ENCODE measurements around the gene AJM1. TPM values are rescaled to one million over a fixed set of nuclear protein-coding genes. Genes with fewer than 3 reads are reported as not detected.

AJM1 gene
- total RNA-seq, 1 experiment from 2014 or later: 0.11 TPM

DNA sequence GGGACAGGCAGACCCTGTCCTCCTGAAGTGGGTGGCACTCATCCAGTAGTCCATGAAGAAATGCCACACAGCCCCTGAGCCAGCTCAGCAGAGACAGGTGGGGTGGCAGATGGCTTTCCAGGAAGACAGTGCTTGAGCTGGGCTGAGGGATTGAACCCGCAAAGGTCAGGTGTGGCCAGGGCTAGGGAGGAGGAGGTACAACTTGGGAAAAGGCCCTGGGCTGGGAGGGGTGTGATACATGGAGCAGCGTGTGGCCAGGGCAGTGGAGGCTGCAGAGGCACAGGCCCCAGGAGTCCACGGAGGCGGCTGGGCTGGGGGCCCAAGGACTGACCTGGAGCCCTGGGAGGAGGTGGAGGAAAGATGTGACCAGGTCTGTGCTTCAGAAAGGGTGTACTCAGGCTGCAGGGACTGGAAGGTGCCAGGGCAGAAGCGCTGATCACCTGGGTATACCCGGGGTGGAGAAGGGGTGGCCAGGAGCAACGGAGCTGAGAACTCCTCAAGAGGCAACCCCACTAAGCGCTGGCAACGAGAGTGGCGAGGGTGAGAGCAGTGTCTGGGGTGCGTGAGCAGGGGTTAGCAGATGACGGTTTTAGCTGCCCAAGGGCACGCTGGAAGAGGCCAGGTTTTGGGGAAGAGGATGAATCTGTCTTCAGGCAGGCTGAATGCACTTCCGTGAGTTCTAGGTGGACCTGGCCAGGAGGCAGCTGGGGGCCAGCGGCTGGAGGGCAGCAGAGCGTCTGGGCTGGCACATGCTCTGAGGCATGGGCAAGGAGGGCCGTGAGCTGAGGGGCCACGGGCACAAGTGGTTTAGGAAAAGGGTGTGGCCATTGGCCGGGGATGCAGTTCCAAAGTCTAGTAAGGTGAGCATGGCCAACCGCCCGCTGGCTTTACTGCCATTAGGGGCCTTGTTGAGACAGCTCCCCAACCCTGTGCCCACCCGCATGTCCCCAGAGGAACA is 38.4 kb upstream of the AJM1 start:
- Histone ChIP-seq H3K27me3 (replicated peaks) (peaks cover 32% of the 10 kb centered on the region), H3K9me3 (replicated peaks) (no peaks in the 10 kb centered on the region), H3K36me3 (peaks cover 7% of the 10 kb centered on the region), H3K4me3 (no peak overlapping the region), H3K27ac (no peak overlapping the region), H3K4me1 (replicated peaks) (peaks cover 9% of the 10 kb centered on the region)
- DNase-seq (ENCODE audit: low read depth in 1 of 2, low spot score in 2 of 2): peak in 1 of 2 experiments; percentile 40

DNA sequence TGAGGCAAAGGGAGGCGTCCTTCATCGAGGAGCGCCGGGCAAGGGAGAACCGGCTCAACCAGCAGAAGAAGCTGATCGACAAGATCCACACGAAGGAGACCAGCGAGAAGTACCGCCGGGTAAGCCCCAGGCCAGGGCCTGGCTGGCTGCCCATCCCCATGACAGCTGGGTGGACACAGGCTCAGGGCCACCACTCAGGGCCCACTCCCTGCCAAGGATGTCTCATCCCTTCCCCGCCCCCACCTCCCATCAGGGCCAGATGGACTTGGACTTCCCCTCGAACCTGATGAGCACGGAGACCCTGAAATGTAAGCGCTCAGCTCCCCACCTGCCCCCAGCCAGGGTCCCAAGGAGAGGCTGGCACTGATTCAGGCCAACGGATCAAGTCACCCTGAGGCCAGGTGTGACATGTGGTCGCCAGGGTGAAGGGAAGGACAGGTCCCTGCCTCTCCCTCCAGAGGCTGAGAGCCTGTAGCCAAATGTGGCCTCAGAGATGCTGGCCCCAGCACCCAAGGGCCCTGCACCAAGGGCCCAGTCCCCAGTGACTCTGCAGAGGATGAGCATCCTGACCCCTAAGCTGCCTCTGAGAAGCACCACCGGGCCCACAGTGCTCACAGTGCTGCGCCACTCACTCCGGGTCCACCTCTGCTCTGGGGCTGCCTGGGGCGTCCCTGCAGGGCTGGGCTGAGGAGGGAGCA is 37.6 kb upstream of the AJM1 start:
- H3K27ac ChIP-seq: no peak overlapping the region
- peaks cover 14% of the 10 kb centered on the region for H3K36me3 ChIP-seq
- peaks cover 15% of the 10 kb centered on the region for H3K4me1 ChIP-seq (replicated peaks)
- no peak overlapping the region for H3K4me3 ChIP-seq
- DNase-seq (ENCODE audit: low read depth in 1 of 2, low spot score in 2 of 2): no peak
- no peaks in the 10 kb centered on the region for H3K9me3 ChIP-seq (replicated peaks)
- peaks cover 24% of the 10 kb centered on the region for H3K27me3 ChIP-seq (replicated peaks)

- DNase-seq (ENCODE audit: low read depth in 1 of 2, low spot score in 2 of 2): no peak
- Histone ChIP-seq H3K27me3 (replicated peaks) (peaks cover 19% of the 10 kb centered on the region), H3K4me3 (no peak overlapping the region), H3K4me1 (replicated peaks) (peaks cover 15% of the 10 kb centered on the region), H3K36me3 (peaks cover 20% of the 10 kb centered on the region), H3K9me3 (replicated peaks) (no peaks in the 10 kb centered on the region), H3K27ac (no peak overlapping the region)
Observed at GRCh38 chr9:136805207-136805740, 37.0 kb upstream of the AJM1 start.

DNA sequence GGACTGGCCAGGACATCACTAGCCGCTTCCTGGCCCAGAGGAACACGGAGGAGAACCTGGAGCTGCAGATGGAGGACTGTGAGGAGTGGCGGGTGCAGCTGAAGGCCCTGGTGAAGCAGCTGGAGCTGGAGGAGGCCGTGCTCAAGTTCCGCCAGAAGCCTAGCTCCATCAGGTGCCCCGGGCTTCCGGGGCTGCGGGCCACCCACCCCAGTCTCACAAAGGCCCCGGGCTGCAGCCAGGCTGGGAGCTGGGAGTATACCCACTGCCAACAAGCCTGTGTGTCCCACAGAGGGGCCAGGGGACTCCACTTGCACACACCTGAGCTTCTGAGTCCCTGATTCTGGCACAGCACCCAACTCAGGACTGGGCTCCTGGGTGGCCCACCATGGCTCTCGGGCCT is 36.2 kb upstream of the AJM1 start:
- H3K9me3 ChIP-seq (replicated peaks): no peaks in the 10 kb centered on the region
- DNase-seq (ENCODE audit: low read depth in 1 of 2, low spot score in 2 of 2): no peak
- no peak overlapping the region for H3K4me3 ChIP-seq
- no peak overlapping the region for H3K27ac ChIP-seq
- H3K27me3 ChIP-seq (replicated peaks): peaks cover 11% of the 10 kb centered on the region; the same call in 1 of the 2 replicates
- H3K4me1 ChIP-seq (replicated peaks): peaks cover 15% of the 10 kb centered on the region
- peaks cover 28% of the 10 kb centered on the region for H3K36me3 ChIP-seq

DNA sequence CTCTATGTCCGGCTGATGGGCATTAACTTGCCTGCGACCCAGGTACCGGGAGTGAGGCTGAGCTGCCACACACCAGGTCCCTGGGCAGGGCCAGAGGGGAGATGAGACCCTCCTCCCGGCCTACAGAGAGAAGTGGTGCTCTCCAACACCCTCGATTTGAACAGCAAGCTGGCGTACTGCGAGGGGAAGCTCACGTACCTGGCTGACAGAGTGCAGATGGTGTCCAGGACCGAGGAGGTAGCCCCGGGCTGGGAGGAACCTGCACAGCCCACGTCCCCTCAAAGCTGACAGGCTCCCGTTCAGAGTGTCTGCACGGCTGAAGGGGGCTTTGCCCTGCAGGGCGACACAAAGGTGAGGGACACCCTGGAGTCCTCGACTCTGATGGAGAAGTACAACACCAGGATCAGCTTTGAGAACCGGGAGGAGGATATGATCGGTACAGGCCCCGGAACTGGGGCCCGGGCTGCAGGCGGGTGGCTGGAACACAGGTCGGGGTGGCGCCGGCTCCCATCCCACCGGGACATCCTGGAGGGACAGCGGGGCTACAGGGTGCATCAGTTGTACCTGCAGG is 35.6 kb upstream of the AJM1 start:
- Histone ChIP-seq H3K27ac (no peak overlapping the region), H3K27me3 (replicated peaks) (peaks cover 5% of the 10 kb centered on the region; the same call in 1 of the 2 replicates)
- DNase-seq (ENCODE audit: low read depth in 1 of 2, low spot score in 2 of 2): no peak

DNA sequence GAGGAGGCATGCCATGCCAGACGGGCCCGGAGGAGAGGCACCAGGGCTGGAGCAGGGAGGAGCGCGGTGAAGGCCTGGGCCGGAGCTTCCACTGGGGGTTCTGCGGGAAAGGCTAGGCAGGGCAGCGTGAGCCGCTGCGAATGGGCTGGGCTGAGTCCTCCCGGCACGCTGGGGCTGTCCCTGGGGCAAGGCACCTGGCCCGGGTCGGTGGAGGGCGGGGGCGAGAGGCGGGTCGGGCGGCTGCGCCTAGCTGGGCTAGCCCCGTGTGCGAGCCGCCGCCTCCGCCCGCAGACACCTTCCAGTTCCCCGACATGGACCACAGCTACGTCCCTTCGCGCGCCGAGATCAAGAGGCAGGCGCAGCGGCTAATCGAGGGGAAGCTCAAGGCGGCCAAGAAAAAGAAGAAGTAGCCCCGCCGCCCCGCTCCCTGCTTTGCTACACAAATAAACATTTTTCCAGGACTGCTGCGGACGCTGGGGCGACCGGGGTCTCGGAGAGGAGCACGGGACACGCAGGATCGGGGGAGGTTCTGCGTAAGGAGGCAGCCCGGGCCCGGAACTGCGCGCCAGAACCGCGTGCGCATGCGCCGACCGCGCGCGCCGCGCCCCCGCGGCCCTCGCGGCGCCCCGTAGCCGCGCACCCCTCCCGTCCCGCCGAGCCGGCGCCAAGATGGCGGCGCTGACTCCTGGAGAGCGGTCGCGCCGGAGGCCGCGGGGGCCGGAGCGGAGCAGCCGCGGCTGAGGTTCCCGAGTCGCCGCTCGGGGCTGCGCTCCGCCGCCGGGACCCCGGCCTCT is 34.8 kb upstream of the AJM1 start, which contains the start of gene RABL6:
RABL6 (plus strand) TSS at position 668 of the 794 bp plus-strand sequence. CDS start 249 bp downstream, outside the sequence.
- no peaks in the 10 kb centered on the region for H3K9me3 ChIP-seq (replicated peaks)
- peak within 1 kb of the TSS; percentile 26; the same call in 1 of the 2 replicates for H3K27ac ChIP-seq
- no peaks in the 10 kb centered on the region for H3K27me3 ChIP-seq (replicated peaks)
- peak; percentile 70 to 80 for DNase-seq (ENCODE audit: low read depth in 1 of 2, low spot score in 2 of 2)
- peaks cover 15% of the 10 kb centered on the region for H3K4me1 ChIP-seq (replicated peaks)
- H3K4me3 ChIP-seq: peak within 1 kb of the TSS; percentile 98
- peaks cover 39% of the 10 kb centered on the region for H3K36me3 ChIP-seq

More for the DNA sequence above, 35.6 kb upstream of the AJM1 start:
- Histone ChIP-seq H3K4me3 (peak overlapping the region; percentile 98), H3K9me3 (replicated peaks) (no peaks in the 10 kb centered on the region), H3K4me1 (replicated peaks) (peaks cover 15% of the 10 kb centered on the region), H3K36me3 (peaks cover 33% of the 10 kb centered on the region)

DNA sequence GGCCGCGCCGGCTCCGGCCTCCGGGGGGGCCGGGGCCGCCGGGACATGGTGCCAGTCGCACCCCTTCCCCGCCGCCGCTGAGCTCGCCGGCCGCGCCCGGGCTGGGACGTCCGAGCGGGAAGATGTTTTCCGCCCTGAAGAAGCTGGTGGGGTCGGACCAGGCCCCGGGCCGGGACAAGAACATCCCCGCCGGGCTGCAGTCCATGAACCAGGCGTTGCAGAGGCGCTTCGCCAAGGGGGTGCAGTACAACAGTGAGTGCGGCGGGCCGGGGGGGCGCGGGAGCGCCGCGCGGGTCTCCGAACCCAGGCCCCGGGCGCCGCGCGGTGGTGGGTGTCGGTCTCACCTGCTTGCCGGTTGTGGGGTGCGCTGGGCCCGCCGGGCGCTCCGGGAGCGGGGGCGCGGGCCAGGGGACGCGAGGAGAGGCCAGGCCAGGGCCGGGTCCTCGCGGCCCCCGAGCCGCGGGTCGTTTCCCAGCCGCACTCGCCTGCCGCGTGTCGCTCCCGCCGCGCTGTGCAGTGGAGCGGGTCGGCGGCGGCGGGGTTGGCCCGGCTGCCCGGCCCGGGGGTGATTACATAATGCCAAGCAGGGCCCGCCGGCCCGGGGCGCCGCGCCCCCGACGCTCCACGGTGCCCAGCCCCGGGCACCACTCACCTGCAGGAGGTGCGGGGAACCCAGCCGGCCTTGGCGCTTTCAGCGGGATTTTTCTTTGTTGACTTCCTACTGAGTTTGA is 34.0 kb upstream of the AJM1 start:
- H3K4me1 ChIP-seq (replicated peaks): peaks cover 15% of the 10 kb centered on the region
- H3K4me3 ChIP-seq: peak overlapping the region; percentile 98
- peak; percentile 34 to 45 for DNase-seq (ENCODE audit: low read depth in 1 of 2, low spot score in 2 of 2)
- H3K36me3 ChIP-seq: peaks cover 46% of the 10 kb centered on the region
- H3K9me3 ChIP-seq (replicated peaks): no peaks in the 10 kb centered on the region
- no peaks in the 10 kb centered on the region for H3K27me3 ChIP-seq (replicated peaks)
- H3K27ac ChIP-seq: peak overlapping the region; percentile 26; the same call in 1 of the 2 replicates

GRCh38 chr9:136808806-136809158 is 33.5 kb upstream of the AJM1 start:
- Histone ChIP-seq H3K36me3 (peaks cover 52% of the 10 kb centered on the region), H3K27me3 (replicated peaks) (no peaks in the 10 kb centered on the region), H3K4me1 (replicated peaks) (peaks cover 15% of the 10 kb centered on the region), H3K9me3 (replicated peaks) (no peaks in the 10 kb centered on the region), H3K27ac (no peak overlapping the region), H3K4me3 (peak overlapping the region; percentile 98)
- DNase-seq (ENCODE audit: low read depth in 1 of 2, low spot score in 2 of 2): peak in 1 of 2 experiments; percentile 23

GRCh38 chr9:136814725-136815421 is 27.4 kb upstream of the AJM1 start:
- DNase-seq (ENCODE audit: low read depth in 1 of 2, low spot score in 2 of 2): no peak
- Histone ChIP-seq H3K27ac (no peak overlapping the region), H3K9me3 (replicated peaks) (no peaks in the 10 kb centered on the region), H3K36me3 (peaks cover 51% of the 10 kb centered on the region), H3K27me3 (replicated peaks) (no peaks in the 10 kb centered on the region), H3K4me1 (replicated peaks) (no peaks in the 10 kb centered on the region), H3K4me3 (no peak overlapping the region)

GRCh38 chr9:136815422-136815782 is 26.9 kb upstream of the AJM1 start:
- H3K36me3 ChIP-seq: peaks cover 45% of the 10 kb centered on the region
- no peaks in the 10 kb centered on the region for H3K4me1 ChIP-seq (replicated peaks)
- no peaks in the 10 kb centered on the region for H3K9me3 ChIP-seq (replicated peaks)
- DNase-seq (ENCODE audit: low read depth in 1 of 2, low spot score in 2 of 2): no peak
- H3K27me3 ChIP-seq (replicated peaks): no peaks in the 10 kb centered on the region
- H3K27ac ChIP-seq: no peak overlapping the region
- H3K4me3 ChIP-seq: no peak overlapping the region

- no peaks in the 10 kb centered on the region for H3K27me3 ChIP-seq (replicated peaks)
- no peak for DNase-seq (ENCODE audit: low read depth in 1 of 2, low spot score in 2 of 2)
- no peaks in the 10 kb centered on the region for H3K9me3 ChIP-seq (replicated peaks)
- H3K4me1 ChIP-seq (replicated peaks): no peaks in the 10 kb centered on the region
- peaks cover 21% of the 10 kb centered on the region for H3K36me3 ChIP-seq
- no peak overlapping the region for H3K27ac ChIP-seq
- H3K4me3 ChIP-seq: no peak overlapping the region
Observed at GRCh38 chr9:136820971-136821825, 21.1 kb upstream of the AJM1 start.
